Measurements from ENCODE around the gene PCDHB6.
"Not testable (repeated sequence)": the region's sequence is repeated elsewhere in the genome, so short reads cannot be mapped to it uniquely, and the experiment has no call there.

- not testable (repeated sequence) for TF ChIP-seq EP300 (IDR thresholded peaks at IDR 0.05; ENCODE audit: borderline replicate concordance in 1 of 2, low read depth in 1 of 2, low read length in 1 of 2); CTCF (IDR thresholded peaks at IDR 0.05); JUND (IDR thresholded peaks at IDR 0.05); POLR2AphosphoS5 (IDR thresholded peaks at IDR 0.05; ENCODE audit: low read depth, low read length); GATA2 (CRISPR knock-in tag; IDR thresholded peaks at IDR 0.05); MXI1 (IDR thresholded peaks at IDR 0.05; ENCODE audit: low read depth, low read length); ZBTB33 (IDR thresholded peaks at IDR 0.05; ENCODE audit: borderline replicate concordance, low read depth); TAF1 (IDR thresholded peaks at IDR 0.05; ENCODE audit: borderline replicate concordance, low read depth, low read length); REST (IDR thresholded peaks at IDR 0.05; ENCODE audit: low read depth, low read length); EZH2phosphoT487 (IDR thresholded peaks at IDR 0.05; ENCODE audit: borderline replicate concordance, low read depth); RCOR1 (IDR thresholded peaks at IDR 0.05; ENCODE audit: low read length); FOXJ3 (CRISPR knock-in tag; IDR thresholded peaks at IDR 0.05)
These were observed 7.5 kb downstream of the PCDHB6 start for GRCh38 chr5:141157356-141157755.

Measured in SK-N-SH (cell line).